ENCODE results near the gene ARPC5L. TPM values are rescaled to one million over a fixed set of nuclear protein-coding genes. Genes with fewer than 3 reads are reported as not detected.
A peak's percentile ranks its signal among the peaks of the same experiment; 100 is the strongest.
"Not testable (repeated sequence)": the region's sequence is repeated elsewhere in the genome, so short reads cannot be mapped to it uniquely, and the experiment has no call there.

Gene ARPC5L
- total RNA-seq, 4 donors from 2014 or later: 19.8 to 29.6 (median 20.4) TPM

DNA sequence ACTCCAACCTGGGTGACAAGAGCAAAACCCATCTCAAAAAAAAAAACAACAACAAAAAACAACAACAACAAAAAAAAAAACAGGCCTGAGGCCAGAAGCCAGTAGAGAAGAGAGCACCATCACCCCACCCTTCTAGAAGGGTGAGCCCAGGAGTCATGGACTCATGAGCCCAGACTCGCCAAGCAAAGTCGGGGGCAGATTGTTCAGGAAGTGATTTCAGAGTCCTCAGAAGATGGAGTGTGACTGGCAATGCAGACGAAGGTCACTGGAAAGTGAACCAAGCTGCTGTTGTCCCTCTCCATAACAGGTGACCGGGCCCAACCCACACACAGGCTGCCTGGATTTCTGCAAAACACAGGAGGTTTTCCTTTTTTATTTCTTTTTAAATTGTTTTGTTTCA is 17.6 kb upstream of the ARPC5L start:
- peak overlapping the region; percentile 52 to 70 (median 64) for H3K27ac ChIP-seq
- peaks cover 5 to 21% of the 10 kb centered on the region in 2 donors for H3K4me1 ChIP-seq
- H3K4me3 ChIP-seq (replicated peaks in 1 of 3): no peak overlapping the region
- H3K36me3 ChIP-seq: no peaks in the 10 kb centered on the region
- H3K27me3 ChIP-seq: no peaks in the 10 kb centered on the region
- intact Hi-C loops (cut with DNase I): no loop called here
- no peaks in the 10 kb centered on the region for H3K9me3 ChIP-seq
- peak; percentile 55 to 57 for DNase-seq
- no peak for TF ChIP-seq POLR2A (IDR thresholded peaks at IDR 0.05)
- TF ChIP-seq CTCF (IDR thresholded peaks at IDR 0.05): no peak
- WGBS, 2 donors: 44 to 50% methylated on average over 4 of the region's 4 CpGs

DNA sequence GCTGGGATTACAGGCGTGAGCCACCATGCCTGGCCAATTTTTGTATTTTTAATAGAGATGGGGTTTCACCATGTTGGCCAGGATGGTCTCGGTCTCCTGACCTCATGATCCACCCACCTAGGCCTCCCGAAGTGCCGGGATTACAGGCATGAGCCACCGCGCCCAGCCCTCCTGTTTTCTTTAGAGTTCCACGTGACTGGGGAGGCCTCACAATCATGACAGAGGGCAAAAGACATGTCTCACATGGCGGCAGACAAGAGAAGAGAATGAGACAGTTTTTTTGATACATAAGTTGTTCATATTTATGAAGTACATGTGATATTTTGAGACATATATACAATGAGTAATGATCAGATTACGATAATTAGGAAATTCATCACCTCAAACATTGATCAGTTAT is 15.5 kb upstream of the ARPC5L start:
- 94 to 96% methylated on average over 9 of the region's 9 CpGs for WGBS, 2 donors
- DNase-seq; H3K4me3 ChIP-seq (replicated peaks in 1 of 3); H3K36me3 ChIP-seq; intact Hi-C loops (cut with DNase I); H3K9me3 ChIP-seq; H3K27me3 ChIP-seq; H3K27ac ChIP-seq: not testable (repeated sequence)
- H3K4me1 ChIP-seq: peaks cover 5 to 23% of the 10 kb centered on the region in 2 donors

DNA sequence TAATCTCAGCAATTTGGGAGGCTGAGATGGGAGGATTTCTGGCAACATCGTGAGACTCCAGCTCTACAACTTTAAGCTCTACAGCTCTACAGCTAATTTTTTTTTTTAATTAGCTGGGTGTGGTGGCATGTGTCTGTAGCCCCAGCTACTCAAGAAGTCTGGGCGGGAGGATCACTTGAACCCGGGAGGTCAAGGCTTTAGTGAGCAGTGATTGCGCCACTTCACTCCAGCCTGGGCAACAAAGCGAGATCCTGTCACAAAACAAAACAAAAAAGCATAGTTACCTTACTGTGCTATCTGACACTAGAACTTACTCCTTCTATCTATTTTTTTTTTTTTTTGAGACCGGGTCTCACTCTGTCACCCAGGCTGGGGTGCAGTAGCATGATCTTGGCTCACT is 15.0 kb upstream of the ARPC5L start:
- intact Hi-C loops (cut with DNase I): no loop called here
- TF ChIP-seq CTCF (IDR thresholded peaks at IDR 0.05) (no peak), POLR2A (IDR thresholded peaks at IDR 0.05) (no peak)
- WGBS, 2 donors: 91 to 92% methylated on average over 6 of the region's 6 CpGs
- no peak overlapping the region for H3K27ac ChIP-seq
- H3K4me3 ChIP-seq (replicated peaks in 1 of 3): no peak overlapping the region
- H3K4me1 ChIP-seq: peaks cover 3 to 23% of the 10 kb centered on the region in 2 donors
- no peaks in the 10 kb centered on the region for H3K27me3 ChIP-seq
- no peak for DNase-seq
- no peaks in the 10 kb centered on the region for H3K36me3 ChIP-seq
- no peaks in the 10 kb centered on the region for H3K9me3 ChIP-seq

DNA sequence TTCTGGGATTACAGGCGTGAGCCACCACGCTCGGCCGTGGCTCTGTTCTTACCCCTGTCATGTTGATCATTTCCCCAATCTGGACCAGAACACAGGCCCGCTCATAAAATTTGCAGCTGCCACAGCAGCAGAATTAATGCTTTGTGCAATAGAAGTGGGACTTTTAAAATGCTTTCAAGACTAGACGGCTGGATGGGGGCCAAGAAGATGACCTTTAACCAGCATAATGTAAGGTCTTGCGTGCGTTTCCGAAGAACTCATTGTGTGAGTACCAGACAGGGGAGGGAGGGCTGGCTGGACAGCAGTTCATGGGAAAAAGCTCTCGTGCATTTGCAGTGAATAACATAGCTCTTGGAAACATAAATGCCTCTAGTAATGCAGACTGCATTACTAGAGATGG is 12.1 kb upstream of the ARPC5L start:
- intact Hi-C loops (cut with DNase I): loop anchor here (10.0 kb wide), 1 partner anchor 235 kb away; no protein-coding TSS in a partner anchor
- DNase-seq: no peak
- Histone ChIP-seq H3K27ac (no peak overlapping the region), H3K36me3 (no peaks in the 10 kb centered on the region), H3K4me1 (peaks cover 12 to 24% of the 10 kb centered on the region in 2 donors), H3K27me3 (no peaks in the 10 kb centered on the region), H3K4me3 (replicated peaks in 1 of 3) (no peak overlapping the region), H3K9me3 (no peaks in the 10 kb centered on the region)
- whole genome bisulfite sequencing, 2 donors: 72 to 75% methylated on average over 9 to 10 of the region's 10 CpGs
- TF ChIP-seq POLR2A (IDR thresholded peaks at IDR 0.05) (no peak), CTCF (IDR thresholded peaks at IDR 0.05) (no peak)

GRCh38 chr9:124852121-124852828 is 9.7 kb upstream of the ARPC5L start:
- intact Hi-C loops (cut with DNase I): loop anchor here (2.0 to 10.0 kb wide), 2 partner anchors 79 to 237 kb away; no protein-coding TSS in a partner anchor
- peak; percentile 64 to 71 for DNase-seq
- WGBS, 2 donors: 23 to 53% methylated on average over 7 to 8 of the region's 13 CpGs
- H3K4me1 ChIP-seq: peaks cover 12 to 24% of the 10 kb centered on the region in 2 donors
- TF ChIP-seq CTCF (IDR thresholded peaks at IDR 0.05) (no peak), POLR2A (IDR thresholded peaks at IDR 0.05) (no peak)
- H3K9me3 ChIP-seq: no peaks in the 10 kb centered on the region
- H3K27ac ChIP-seq: peak overlapping the region; percentile 53 to 75 (median 67)
- H3K36me3 ChIP-seq: peaks cover 0 to 5% of the 10 kb centered on the region in 2 donors
- H3K4me3 ChIP-seq (replicated peaks in 1 of 3): peak overlapping the region in 1 of 3 donors; percentile 0
- no peaks in the 10 kb centered on the region for H3K27me3 ChIP-seq

Measured in thyroid gland (tissue), 4 donors.